B cell (primary cell): ENCODE measurements around the gene UNC5A. TPM values are rescaled to one million over a fixed set of nuclear protein-coding genes. Genes with fewer than 3 reads are reported as not detected.

Experiments used
- ATAC-seq: fragments of 200-7000 bp; cut with Tn5 transposase; one replicate; pipeline ENCODE4 v1.10.0; 2021; ENCODE audit warnings: low read depth, mild to moderate bottlenecking, moderate number of reproducible peaks, moderate library complexity
- CTCF ChIA-PET: fragments of 350-600 bp; sonication (Branson Sonifier 250); formaldehyde crosslinking; loops from one replicate; lab custom pipeline; 2021; ENCODE audit warnings: antibody characterized with exemption, inconsistent platforms; lab: Charles Lee
- POLR2A ChIA-PET: fragments of 350-600 bp; sonication (Branson Sonifier 250); formaldehyde crosslinking; loops from one replicate; lab custom pipeline; 2021; ENCODE audit warnings: antibody characterized with exemption; lab: Charles Lee
- DNase-seq: peaks from one replicate; pipeline ENCODE4 v3.0.0; 2013
- H2AFZ ChIP-seq: 2 replicates; pipeline ENCODE4 v1.6.1; 2012; ENCODE audit warnings: mild to moderate bottlenecking, low read depth, low read length; ENCODE audit not compliant: insufficient read depth, poor library complexity, severe bottlenecking
- H3K27ac ChIP-seq, 2 donors: 1 replicate in 1 of 2; 2 replicates in 1 of 2; pipeline ENCODE4 v1.5.1; 2012 to 2013; ENCODE audit warnings: low read length in 2 of 2, mild to moderate bottlenecking in 2 of 2, moderate library complexity in 1 of 2
- H3K27me3 ChIP-seq, 4 experiments: fragments of 200-600 bp in 1 of 4; sonication (generic) in 1 of 4; replicated peaks in 1 of 4; 1 replicate in 2 of 4; 2 replicates in 2 of 4; pipeline versions ENCODE4 v1.6.1 to v1.7.0; 2013 to 2016; ENCODE audit warnings: low read length in 3 of 4, mild to moderate bottlenecking in 2 of 4, mixed read lengths in 1 of 4, moderate library complexity in 1 of 4; ENCODE audit not compliant: insufficient read depth in 4 of 4, control insufficient read depth in 3 of 4; ENCODE audit errors: control extremely low read depth in 1 of 4
- H3K36me3 ChIP-seq, 2 experiments: replicated peaks in 1 of 2; 1 replicate in 1 of 2; 2 replicates in 1 of 2; pipeline versions ENCODE4 v1.6.1 to v1.7.1; 2013; ENCODE audit warnings: low read length in 1 of 2; ENCODE audit not compliant: insufficient read depth in 2 of 2, control insufficient read depth in 1 of 2; ENCODE audit errors: control extremely low read depth in 1 of 2, extremely low read depth in 1 of 2
- H3K4me1 ChIP-seq, 2 donors: fragments of 200-600 bp in 1 of 2; sonication (generic) in 1 of 2; 1 replicate in 1 of 2; 2 replicates in 1 of 2; pipeline versions ENCODE4 v1.5.1 to v1.6.1; 2013 to 2017; ENCODE audit warnings: low read length in 2 of 2; ENCODE audit not compliant: control insufficient read depth in 2 of 2, insufficient read depth in 2 of 2
- H3K4me2 ChIP-seq: replicated peaks from 2 replicates; pipeline ENCODE3; 2012; ENCODE audit warnings: mild to moderate bottlenecking, low read depth, low read length; ENCODE audit not compliant: poor library complexity, severe bottlenecking
- H3K4me3 ChIP-seq, 5 experiments: fragments of 200-600 bp in 1 of 5; sonication (generic) in 1 of 5; 1 replicate in 3 of 5; 2 replicates in 2 of 5; pipeline versions ENCODE4 v1.5.1 to v1.7.0; 2011 to 2016; ENCODE audit warnings: low read length in 4 of 5, mild to moderate bottlenecking in 4 of 5, low read depth in 2 of 5, control low read depth in 1 of 5, moderate library complexity in 1 of 5; ENCODE audit not compliant: insufficient read depth in 1 of 5; ENCODE audit errors: control extremely low read depth in 1 of 5, extremely low read depth in 1 of 5
- H3K79me2 ChIP-seq: fragments of 200-600 bp; sonication (generic); one replicate; pipeline ENCODE4 v1.6.0; 2016; ENCODE audit warnings: low read length; ENCODE audit not compliant: control insufficient read depth, insufficient read depth
- H3K9ac ChIP-seq: fragments of 200-600 bp; sonication (generic); 2 replicates; pipeline ENCODE4 v1.6.1; 2017; ENCODE audit warnings: mild to moderate bottlenecking, low read length, moderate library complexity
- H3K9me3 ChIP-seq, 3 donors: one replicate each; pipeline versions ENCODE4 v1.6.1 to v1.7.1; 2013; ENCODE audit warnings: low read length in 2 of 3; ENCODE audit not compliant: control insufficient read depth in 2 of 3, insufficient read depth in 1 of 3; ENCODE audit errors: control extremely low read depth in 1 of 3
- H4K20me1 ChIP-seq: 2 replicates; pipeline ENCODE4 v1.6.0; 2012; ENCODE audit warnings: mild to moderate bottlenecking, low read length; ENCODE audit not compliant: insufficient read depth, control insufficient read depth, poor library complexity, severe bottlenecking
- H3K27ac Mint-ChIP-seq: one replicate; pipeline ENCODE4 v1.8.0; 2021; ENCODE audit warnings: mixed read lengths
- H3K27me3 Mint-ChIP-seq: one replicate; pipeline ENCODE4 v1.8.0; 2021; ENCODE audit warnings: mixed read lengths
- H3K4me1 Mint-ChIP-seq: one replicate; pipeline ENCODE4 v1.8.0; 2021; ENCODE audit warnings: mixed read lengths
- H3K4me3 Mint-ChIP-seq: one replicate; pipeline ENCODE4 v1.8.0; 2021; ENCODE audit warnings: mixed read lengths
- H3K9me3 Mint-ChIP-seq: one replicate; pipeline ENCODE4 v1.8.0; 2022; ENCODE audit warnings: mixed read lengths; ENCODE audit not compliant: insufficient read depth
- EZH2 ChIP-seq: IDR thresholded peaks from 2 replicates; pipeline ENCODE4 v1.6.1; 2012; ENCODE audit warnings: borderline replicate concordance, low read depth, mild to moderate bottlenecking, moderate library complexity, low read length; ENCODE audit not compliant: insufficient read depth, poor library complexity, severe bottlenecking
- WGBS: methylation state at CpG from one replicate; pipeline ENCODE4 v1.1.5; 2013; ENCODE audit warnings: missing lambda C conversion rate; ENCODE audit not compliant: insufficient coverage; 5-methylcytosine and 5-hydroxymethylcytosine counted together
- intact Hi-C: fragments of 100-400 bp; cut with micrococcal nuclease; formaldehyde crosslinking; loops from one replicate; pipeline ENCODE4 v1.10.0; 2022
- polyA plus RNA-seq: library from polyadenylated mRNA; depleted of rRNA; stranded (reverse); fragments of >200 nt; gene quantifications from 2 replicates; pipeline ENCODE4 v1.2.3, GENCODE V29; 2012
- total RNA-seq, 2 donors: library from RNA; stranded (reverse); fragments of 120-200 nt in 1 of 2; gene quantifications; 1 replicate in 1 of 2; 2 replicates in 1 of 2; pipeline versions ENCODE4 v1.2.3 to v1.2.4, GENCODE V29; 2013 to 2022
- TF ChIP-seq, protein P1 (sequence below): fragments of 200-600 bp; IDR thresholded peaks from one replicate; pipeline ENCODE4 v1.8.0; 2022; ENCODE audit warnings: antibody characterized with exemption, mild to moderate bottlenecking

Gene UNC5A
- total and polyA plus RNA-seq, 2 donors (not counting 1 experiment from before 2014, with no cell fraction given): not detected

DNA sequence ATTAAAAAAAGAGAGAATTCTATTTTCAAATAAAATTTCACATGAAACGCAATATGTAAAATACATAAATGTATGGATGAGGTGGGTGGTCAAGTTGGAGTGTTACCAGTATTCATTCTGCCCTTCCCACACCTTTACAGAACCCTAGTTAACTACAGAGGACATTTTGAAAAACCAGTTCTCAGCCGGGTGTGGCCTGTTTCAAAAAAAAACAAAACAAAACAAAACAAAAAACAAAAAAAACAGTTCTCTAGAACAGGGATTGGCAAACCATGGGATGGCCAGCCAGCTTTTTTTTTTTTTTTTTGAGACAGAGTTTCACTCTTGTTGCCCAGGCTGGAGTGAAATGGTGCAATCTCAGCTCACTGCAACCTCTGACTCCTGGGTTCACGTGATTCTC is 117.2 kb downstream of the UNC5A start:
- Mint-ChIP-seq H3K27ac (no peak overlapping the region), H3K4me3 (no peak overlapping the region)
- 83% methylated on average over 2 of the region's 3 CpGs for WGBS

DNA sequence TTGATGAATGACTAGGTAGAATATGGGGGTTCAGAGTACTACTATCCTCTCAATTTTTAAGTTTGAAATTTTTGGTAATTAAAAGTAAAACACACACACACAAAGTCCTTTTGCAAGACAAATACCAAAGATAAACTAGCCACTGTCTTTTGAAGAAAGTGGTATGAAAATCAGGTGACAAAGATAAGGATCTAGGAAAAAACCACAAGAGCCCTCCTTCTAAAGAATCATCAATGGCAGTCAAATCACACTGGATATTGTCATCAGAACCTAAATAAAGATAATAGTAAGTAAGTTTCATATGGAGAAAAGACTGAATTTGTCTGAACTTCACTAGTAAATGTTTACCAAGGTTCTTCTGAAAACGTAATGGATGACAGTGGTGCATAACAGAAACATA is 119.3 kb downstream of the UNC5A start:
- peaks cover 13 to 31% of the 10 kb centered on the region in 2 experiments for H3K36me3 ChIP-seq
- H3K4me1 Mint-ChIP-seq: peaks cover 9% of the 10 kb centered on the region
- no CpG with 5 or more reads among the region's 1 CpG for WGBS
- H3K9me3 ChIP-seq: no peaks in the 10 kb centered on the region
- H3K79me2 ChIP-seq: peaks cover 9% of the 10 kb centered on the region
- ChIA-PET CTCF (no interaction called here), POLR2A (no interaction called here)
- no peak overlapping the region for H3K27ac Mint-ChIP-seq
- peaks cover 4% of the 10 kb centered on the region for H4K20me1 ChIP-seq
- no peaks in the 10 kb centered on the region for H3K9me3 Mint-ChIP-seq
- no peak overlapping the region for H3K4me3 ChIP-seq
- H3K4me2 ChIP-seq: no peak overlapping the region
- H3K4me3 Mint-ChIP-seq: no peak overlapping the region
- H2AFZ ChIP-seq: no peak overlapping the region
- no peak overlapping the region for H3K27ac ChIP-seq
- TF ChIP-seq, protein P1, sequence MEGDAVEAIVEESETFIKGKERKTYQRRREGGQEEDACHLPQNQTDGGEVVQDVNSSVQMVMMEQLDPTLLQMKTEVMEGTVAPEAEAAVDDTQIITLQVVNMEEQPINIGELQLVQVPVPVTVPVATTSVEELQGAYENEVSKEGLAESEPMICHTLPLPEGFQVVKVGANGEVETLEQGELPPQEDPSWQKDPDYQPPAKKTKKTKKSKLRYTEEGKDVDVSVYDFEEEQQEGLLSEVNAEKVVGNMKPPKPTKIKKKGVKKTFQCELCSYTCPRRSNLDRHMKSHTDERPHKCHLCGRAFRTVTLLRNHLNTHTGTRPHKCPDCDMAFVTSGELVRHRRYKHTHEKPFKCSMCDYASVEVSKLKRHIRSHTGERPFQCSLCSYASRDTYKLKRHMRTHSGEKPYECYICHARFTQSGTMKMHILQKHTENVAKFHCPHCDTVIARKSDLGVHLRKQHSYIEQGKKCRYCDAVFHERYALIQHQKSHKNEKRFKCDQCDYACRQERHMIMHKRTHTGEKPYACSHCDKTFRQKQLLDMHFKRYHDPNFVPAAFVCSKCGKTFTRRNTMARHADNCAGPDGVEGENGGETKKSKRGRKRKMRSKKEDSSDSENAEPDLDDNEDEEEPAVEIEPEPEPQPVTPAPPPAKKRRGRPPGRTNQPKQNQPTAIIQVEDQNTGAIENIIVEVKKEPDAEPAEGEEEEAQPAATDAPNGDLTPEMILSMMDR: no peak
- TF ChIP-seq EZH2: no peak
- no peaks in the 10 kb centered on the region for H3K4me1 ChIP-seq
- H3K27me3 ChIP-seq: no peaks in the 10 kb centered on the region
- no peaks in the 10 kb centered on the region for H3K27me3 Mint-ChIP-seq
- H3K9ac ChIP-seq: no peak overlapping the region
- intact Hi-C loops: no loop called here
- DNase-seq (no peak), ATAC-seq (no peak)

More for the DNA sequence above, 117.2 kb downstream of the UNC5A start:
- H3K79me2 ChIP-seq: peaks cover 9% of the 10 kb centered on the region
- DNase-seq (no peak), ATAC-seq (no peak)
- peaks cover 10% of the 10 kb centered on the region for H4K20me1 ChIP-seq
- no peak overlapping the region for H3K4me3 ChIP-seq
- ChIA-PET CTCF (no interaction called here), POLR2A (no interaction called here)
- no peak overlapping the region for H2AFZ ChIP-seq
- peaks cover 9% of the 10 kb centered on the region for H3K4me1 Mint-ChIP-seq
- peaks cover 7 to 17% of the 10 kb centered on the region in 2 experiments for H3K36me3 ChIP-seq
- intact Hi-C loops: no loop called here
- H3K27me3 ChIP-seq: no peaks in the 10 kb centered on the region
- H3K9me3 ChIP-seq: no peaks in the 10 kb centered on the region
- H3K9ac ChIP-seq: no peak overlapping the region
- no peaks in the 10 kb centered on the region for H3K4me1 ChIP-seq
- H3K4me2 ChIP-seq: no peak overlapping the region
- H3K27me3 Mint-ChIP-seq: no peaks in the 10 kb centered on the region
- H3K27ac ChIP-seq: no peak overlapping the region
- no peaks in the 10 kb centered on the region for H3K9me3 Mint-ChIP-seq
- TF ChIP-seq EZH2: no peak
- TF ChIP-seq, protein P1: no peak

Other genes starting within 250 kb of the UNC5A start
- 2.1 and 2.7 TPM in 2 replicates for gene GPRIN1, start 200.4 kb upstream of the UNC5A start, total RNA-seq
- 0.35 and 0.72 TPM in 2 replicates for gene GPRIN1, start 200.4 kb upstream of the UNC5A start, polyA plus RNA-seq
- not detected in 2 replicates for gene SNCB, start 180.0 kb upstream of the UNC5A start, total RNA-seq
- 0.09 and 0.10 TPM in 2 replicates for gene SNCB, start 180.0 kb upstream of the UNC5A start, polyA plus RNA-seq
- not detected in 2 replicates for gene EIF4E1B, start 179.9 kb upstream of the UNC5A start, total RNA-seq
- gene EIF4E1B, start 179.9 kb upstream of the UNC5A start, polyA plus RNA-seq: not detected in 2 replicates
- 21.0 and 23.7 TPM in 2 replicates for gene TSPAN17, start 163.1 kb upstream of the UNC5A start, total RNA-seq
- 20.5 and 24.6 TPM in 2 replicates for gene TSPAN17, start 163.1 kb upstream of the UNC5A start, polyA plus RNA-seq
- 0.12 and 0.30 TPM in 2 replicates for gene HK3, start 88.8 kb downstream of the UNC5A start, total RNA-seq
- gene HK3, start 88.8 kb downstream of the UNC5A start, polyA plus RNA-seq: 3.6 and 5.0 TPM in 2 replicates
- 83.5 and 98.1 TPM in 2 replicates for gene UIMC1, start 196.2 kb downstream of the UNC5A start, total RNA-seq
- gene UIMC1, start 196.2 kb downstream of the UNC5A start, polyA plus RNA-seq: 49.2 and 55.3 TPM in 2 replicates
- gene ZNF346, start 212.1 kb downstream of the UNC5A start, total RNA-seq: 38.4 and 47.1 TPM in 2 replicates
- 14.1 and 20.2 TPM in 2 replicates for gene ZNF346, start 212.1 kb downstream of the UNC5A start, polyA plus RNA-seq